ENCODE data around the gene ANTXR1.

The ANTXR1 gene

GRCh38 chr2:69279931-69280681 lies 267.1 kb downstream of the ANTXR1 start:
- no peak for DNase-seq (ENCODE audit: low spot score)

- DNase-seq (ENCODE audit: low spot score): no peak
Observed at GRCh38 chr2:69280796-69281412, 267.9 kb downstream of the ANTXR1 start.

- DNase-seq (ENCODE audit: low spot score): no peak
Observed at GRCh38 chr2:69285379-69285894, 272.5 kb downstream of the ANTXR1 start.

GRCh38 chr2:69287544-69287943 lies 274.6 kb downstream of the ANTXR1 start:
- no peak for DNase-seq (ENCODE audit: low spot score)

- DNase-seq (ENCODE audit: low spot score): no peak
Observed at GRCh38 chr2:69288429-69288828, 275.4 kb downstream of the ANTXR1 start.

GRCh38 chr2:69291004-69291650 lies 278.1 kb downstream of the ANTXR1 start:
- no peak for DNase-seq (ENCODE audit: low spot score)

GRCh38 chr2:69291721-69292120 lies 278.7 kb downstream of the ANTXR1 start:
- no peak for DNase-seq (ENCODE audit: low spot score)

GRCh38 chr2:69292256-69292655 lies 279.3 kb downstream of the ANTXR1 start:
- DNase-seq (ENCODE audit: low spot score): no peak

GRCh38 chr2:69296421-69296820 lies 283.4 kb downstream of the ANTXR1 start:
- DNase-seq (ENCODE audit: low spot score): no peak

GRCh38 chr2:69297216-69297615 lies 284.2 kb downstream of the ANTXR1 start:
- DNase-seq (ENCODE audit: low spot score): no peak

GRCh38 chr2:69298261-69298660 lies 285.3 kb downstream of the ANTXR1 start:
- no peak for DNase-seq (ENCODE audit: low spot score)

- DNase-seq (ENCODE audit: low spot score): no peak
Observed at GRCh38 chr2:69298862-69299261, 285.9 kb downstream of the ANTXR1 start.

Data from Ammon's horn (tissue), 1 donor.